ENCODE measurements around the gene STK39.

Gene STK39

GRCh38 chr2:168039881-168040280 is 207.5 kb downstream of the STK39 start:
- Histone ChIP-seq H3K36me3 (ENCODE audit: control insufficient read depth in 4 of 4, insufficient read depth in 4 of 4, low read length in 3 of 4) (peaks cover 0 to 8% (median 2%) of the 10 kb centered on the region in 4 experiments), H3K4me1 (ENCODE audit: control extremely low read depth in 1 of 4, control insufficient read depth in 4 of 4, insufficient read depth in 4 of 4, low read length in 3 of 4) (peaks cover 0 to 3% (median 0%) of the 10 kb centered on the region in 4 experiments), H3K27ac (ENCODE audit: insufficient read depth in 1 of 2, low read depth in 1 of 2, low read length in 2 of 2, poor library complexity in 1 of 2, severe bottlenecking in 2 of 2) (no peak overlapping the region), H3K27me3 (replicated peaks in 2 of 5; ENCODE audit: control insufficient read depth in 4 of 5, insufficient read depth in 5 of 5, low read length in 4 of 5) (no peaks in the 10 kb centered on the region), H3K4me3 (ENCODE audit: control insufficient read depth in 1 of 7, extremely low read depth in 1 of 7, insufficient read depth in 4 of 7, low read depth in 2 of 7, low read length in 6 of 7) (no peak overlapping the region), H3K9me3 (ENCODE audit: control extremely low read depth in 1 of 5, control insufficient read depth in 4 of 5, insufficient read depth in 2 of 5, low read depth in 1 of 5, low read length in 4 of 5) (no peaks in the 10 kb centered on the region)
- peak in 1 of 3 donors; percentile 13 for DNase-seq
- CTCF ChIA-PET = no interaction called here
- POLR2A ChIA-PET = no interaction called here
- WGBS (ENCODE audit: insufficient coverage) = no CpG with 5 or more reads among the region's 3 CpGs

DNA sequence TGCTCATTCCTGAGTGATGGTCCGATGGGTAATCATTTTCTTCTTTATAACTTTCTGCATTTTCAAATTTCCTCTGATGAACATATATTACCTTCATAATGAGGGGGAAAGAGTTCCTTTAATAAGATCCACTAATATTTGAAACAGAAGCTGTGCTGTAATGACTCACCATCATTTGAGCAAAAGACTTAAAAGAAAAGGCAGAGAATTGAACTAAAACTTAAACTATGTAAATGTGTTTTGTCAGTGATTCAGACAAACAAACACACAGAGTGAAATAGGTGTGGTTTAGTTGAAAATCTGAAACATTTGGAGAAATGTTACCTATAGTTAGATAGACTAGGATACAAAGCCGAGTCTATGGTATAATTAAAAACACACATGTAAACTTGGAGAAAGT is 209.6 kb downstream of the STK39 start:
- H3K27me3 ChIP-seq (replicated peaks in 2 of 5; ENCODE audit: control insufficient read depth in 4 of 5, insufficient read depth in 5 of 5, low read length in 4 of 5) = no peaks in the 10 kb centered on the region
- H3K4me1 ChIP-seq (ENCODE audit: control extremely low read depth in 1 of 4, control insufficient read depth in 4 of 4, insufficient read depth in 4 of 4, low read length in 3 of 4) = no peaks in the 10 kb centered on the region
- no peak overlapping the region for H3K27ac ChIP-seq (ENCODE audit: insufficient read depth in 1 of 2, low read depth in 1 of 2, low read length in 2 of 2, poor library complexity in 1 of 2, severe bottlenecking in 2 of 2)
- no peak for DNase-seq
- H3K36me3 ChIP-seq (ENCODE audit: control insufficient read depth in 4 of 4, insufficient read depth in 4 of 4, low read length in 3 of 4) = peaks cover 0 to 15% (median 7%) of the 10 kb centered on the region in 4 experiments
- no peak overlapping the region for H3K4me3 ChIP-seq (ENCODE audit: control insufficient read depth in 1 of 7, extremely low read depth in 1 of 7, insufficient read depth in 4 of 7, low read depth in 2 of 7, low read length in 6 of 7)
- ChIA-PET POLR2A (no interaction called here), CTCF (no interaction called here)
- no peaks in the 10 kb centered on the region for H3K9me3 ChIP-seq (ENCODE audit: control extremely low read depth in 1 of 5, control insufficient read depth in 4 of 5, insufficient read depth in 2 of 5, low read depth in 1 of 5, low read length in 4 of 5)
- no CpG with 5 or more reads among the region's 2 CpGs for WGBS (ENCODE audit: insufficient coverage)

DNA sequence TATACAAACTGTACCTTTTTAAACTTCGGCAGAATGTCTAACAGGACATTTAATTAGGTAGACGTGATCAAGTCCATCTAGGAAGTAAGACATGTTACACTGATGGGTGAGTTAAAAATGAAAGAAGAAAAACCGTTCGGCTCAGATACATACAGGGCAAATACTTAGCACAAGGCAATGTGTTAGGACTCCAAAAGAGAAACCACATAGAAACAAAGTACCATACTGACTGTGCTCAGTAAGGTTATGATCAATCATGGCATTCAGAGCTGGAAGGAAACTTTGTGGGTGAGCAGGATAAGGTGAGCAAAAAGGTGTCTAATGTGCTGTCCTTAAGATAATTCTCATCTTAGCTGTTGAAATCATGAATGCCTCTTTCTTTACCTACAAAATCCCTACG is 211.9 kb downstream of the STK39 start:
- H3K27me3 ChIP-seq (replicated peaks in 2 of 5; ENCODE audit: control insufficient read depth in 4 of 5, insufficient read depth in 5 of 5, low read length in 4 of 5) = no peaks in the 10 kb centered on the region
- DNase-seq = no peak
- 97% methylated on average over 4 of the region's 5 CpGs for WGBS (ENCODE audit: insufficient coverage)
- no peaks in the 10 kb centered on the region for H3K4me1 ChIP-seq (ENCODE audit: control extremely low read depth in 1 of 4, control insufficient read depth in 4 of 4, insufficient read depth in 4 of 4, low read length in 3 of 4)
- H3K27ac ChIP-seq (ENCODE audit: insufficient read depth in 1 of 2, low read depth in 1 of 2, low read length in 2 of 2, poor library complexity in 1 of 2, severe bottlenecking in 2 of 2) = no peak overlapping the region
- no peaks in the 10 kb centered on the region for H3K9me3 ChIP-seq (ENCODE audit: control extremely low read depth in 1 of 5, control insufficient read depth in 4 of 5, insufficient read depth in 2 of 5, low read depth in 1 of 5, low read length in 4 of 5)
- ChIA-PET CTCF (no interaction called here), POLR2A (no interaction called here)
- H3K36me3 ChIP-seq (ENCODE audit: control insufficient read depth in 4 of 4, insufficient read depth in 4 of 4, low read length in 3 of 4) = peaks cover 0 to 15% (median 6%) of the 10 kb centered on the region in 4 experiments
- H3K4me3 ChIP-seq (ENCODE audit: control insufficient read depth in 1 of 7, extremely low read depth in 1 of 7, insufficient read depth in 4 of 7, low read depth in 2 of 7, low read length in 6 of 7) = no peak overlapping the region

DNA sequence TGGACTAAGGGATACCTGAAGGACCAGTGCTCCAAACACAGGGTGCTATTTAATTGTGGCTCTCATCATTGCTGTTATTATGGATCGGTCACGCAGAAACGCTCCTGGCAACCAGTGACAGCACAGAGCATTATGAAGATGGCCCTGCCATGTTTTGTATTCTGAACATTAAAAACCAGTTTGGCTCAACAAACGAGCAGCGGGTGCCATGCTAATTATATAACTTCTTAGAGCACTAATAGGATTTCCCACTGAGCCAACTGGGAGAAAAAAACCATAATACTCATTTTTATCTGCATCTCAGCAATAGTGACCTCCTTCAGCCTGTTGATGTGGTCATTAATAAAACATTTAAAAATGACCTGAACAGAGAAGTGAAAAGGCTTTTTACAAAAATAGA is 212.8 kb downstream of the STK39 start:
- no peak for DNase-seq
- WGBS (ENCODE audit: insufficient coverage) = 100% methylated on average over 4 of the region's 5 CpGs
- H3K4me3 ChIP-seq (ENCODE audit: control insufficient read depth in 1 of 7, extremely low read depth in 1 of 7, insufficient read depth in 4 of 7, low read depth in 2 of 7, low read length in 6 of 7) = no peak overlapping the region
- no peak overlapping the region for H3K27ac ChIP-seq (ENCODE audit: insufficient read depth in 1 of 2, low read depth in 1 of 2, low read length in 2 of 2, poor library complexity in 1 of 2, severe bottlenecking in 2 of 2)
- no peaks in the 10 kb centered on the region for H3K27me3 ChIP-seq (replicated peaks in 2 of 5; ENCODE audit: control insufficient read depth in 4 of 5, insufficient read depth in 5 of 5, low read length in 4 of 5)
- CTCF ChIA-PET = no interaction called here
- no peaks in the 10 kb centered on the region for H3K4me1 ChIP-seq (ENCODE audit: control extremely low read depth in 1 of 4, control insufficient read depth in 4 of 4, insufficient read depth in 4 of 4, low read length in 3 of 4)
- POLR2A ChIA-PET = no interaction called here
- H3K36me3 ChIP-seq (ENCODE audit: control insufficient read depth in 4 of 4, insufficient read depth in 4 of 4, low read length in 3 of 4) = peaks cover 0 to 15% (median 6%) of the 10 kb centered on the region in 4 experiments
- H3K9me3 ChIP-seq (ENCODE audit: control extremely low read depth in 1 of 5, control insufficient read depth in 4 of 5, insufficient read depth in 2 of 5, low read depth in 1 of 5, low read length in 4 of 5) = no peaks in the 10 kb centered on the region

DNA sequence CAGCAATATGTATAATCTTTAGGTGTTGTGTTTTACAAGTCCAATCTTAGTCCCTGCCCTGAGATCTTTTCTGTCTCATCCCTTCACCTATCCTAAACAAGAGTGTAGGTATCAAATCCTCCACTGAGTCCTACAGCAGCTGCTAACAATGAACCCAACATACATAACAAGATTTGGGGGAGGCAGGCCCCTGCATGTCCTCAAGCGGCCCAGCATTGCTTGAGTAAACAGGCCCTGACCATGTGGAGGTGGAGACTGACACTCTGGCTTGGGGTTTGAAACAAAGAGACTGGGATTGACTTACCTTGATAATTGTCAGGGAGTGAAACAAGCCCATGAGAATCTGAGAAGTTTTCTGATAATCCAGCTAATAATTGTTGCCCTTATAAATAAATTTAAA is 213.4 kb downstream of the STK39 start:
- H3K9me3 ChIP-seq (ENCODE audit: control extremely low read depth in 1 of 5, control insufficient read depth in 4 of 5, insufficient read depth in 2 of 5, low read depth in 1 of 5, low read length in 4 of 5) = no peaks in the 10 kb centered on the region
- POLR2A ChIA-PET = no interaction called here
- no peaks in the 10 kb centered on the region for H3K4me1 ChIP-seq (ENCODE audit: control extremely low read depth in 1 of 4, control insufficient read depth in 4 of 4, insufficient read depth in 4 of 4, low read length in 3 of 4)
- no peak overlapping the region for H3K27ac ChIP-seq (ENCODE audit: insufficient read depth in 1 of 2, low read depth in 1 of 2, low read length in 2 of 2, poor library complexity in 1 of 2, severe bottlenecking in 2 of 2)
- no CpG with 5 or more reads among the region's 1 CpG for WGBS (ENCODE audit: insufficient coverage)
- no peak overlapping the region for H3K4me3 ChIP-seq (ENCODE audit: control insufficient read depth in 1 of 7, extremely low read depth in 1 of 7, insufficient read depth in 4 of 7, low read depth in 2 of 7, low read length in 6 of 7)
- DNase-seq = no peak
- CTCF ChIA-PET = no interaction called here
- no peaks in the 10 kb centered on the region for H3K27me3 ChIP-seq (replicated peaks in 2 of 5; ENCODE audit: control insufficient read depth in 4 of 5, insufficient read depth in 5 of 5, low read length in 4 of 5)
- H3K36me3 ChIP-seq (ENCODE audit: control insufficient read depth in 4 of 4, insufficient read depth in 4 of 4, low read length in 3 of 4) = peaks cover 0 to 15% (median 6%) of the 10 kb centered on the region in 4 experiments

GRCh38 chr2:168032091-168032490 is 215.3 kb downstream of the STK39 start:
- Histone ChIP-seq H3K27ac (ENCODE audit: insufficient read depth in 1 of 2, low read depth in 1 of 2, low read length in 2 of 2, poor library complexity in 1 of 2, severe bottlenecking in 2 of 2) (no peak overlapping the region), H3K4me1 (ENCODE audit: control extremely low read depth in 1 of 4, control insufficient read depth in 4 of 4, insufficient read depth in 4 of 4, low read length in 3 of 4) (no peaks in the 10 kb centered on the region), H3K9me3 (ENCODE audit: control extremely low read depth in 1 of 5, control insufficient read depth in 4 of 5, insufficient read depth in 2 of 5, low read depth in 1 of 5, low read length in 4 of 5) (no peaks in the 10 kb centered on the region), H3K27me3 (replicated peaks in 2 of 5; ENCODE audit: control insufficient read depth in 4 of 5, insufficient read depth in 5 of 5, low read length in 4 of 5) (no peaks in the 10 kb centered on the region), H3K36me3 (ENCODE audit: control insufficient read depth in 4 of 4, insufficient read depth in 4 of 4, low read length in 3 of 4) (peaks cover 0 to 18% (median 5%) of the 10 kb centered on the region in 4 experiments), H3K4me3 (ENCODE audit: control insufficient read depth in 1 of 7, extremely low read depth in 1 of 7, insufficient read depth in 4 of 7, low read depth in 2 of 7, low read length in 6 of 7) (no peak overlapping the region)
- ChIA-PET POLR2A (interaction anchor here (0.6 kb wide), 1 partner anchor 50 kb away, joined by 3 read pairs; no protein-coding TSS in a partner anchor), CTCF (interaction anchor here (1.4 kb wide), 1 partner anchor 10 kb away, joined by 3 read pairs; no protein-coding TSS in a partner anchor)
- no peak for DNase-seq
- 100% methylated on average over 3 of the region's 3 CpGs for WGBS (ENCODE audit: insufficient coverage)

DNA sequence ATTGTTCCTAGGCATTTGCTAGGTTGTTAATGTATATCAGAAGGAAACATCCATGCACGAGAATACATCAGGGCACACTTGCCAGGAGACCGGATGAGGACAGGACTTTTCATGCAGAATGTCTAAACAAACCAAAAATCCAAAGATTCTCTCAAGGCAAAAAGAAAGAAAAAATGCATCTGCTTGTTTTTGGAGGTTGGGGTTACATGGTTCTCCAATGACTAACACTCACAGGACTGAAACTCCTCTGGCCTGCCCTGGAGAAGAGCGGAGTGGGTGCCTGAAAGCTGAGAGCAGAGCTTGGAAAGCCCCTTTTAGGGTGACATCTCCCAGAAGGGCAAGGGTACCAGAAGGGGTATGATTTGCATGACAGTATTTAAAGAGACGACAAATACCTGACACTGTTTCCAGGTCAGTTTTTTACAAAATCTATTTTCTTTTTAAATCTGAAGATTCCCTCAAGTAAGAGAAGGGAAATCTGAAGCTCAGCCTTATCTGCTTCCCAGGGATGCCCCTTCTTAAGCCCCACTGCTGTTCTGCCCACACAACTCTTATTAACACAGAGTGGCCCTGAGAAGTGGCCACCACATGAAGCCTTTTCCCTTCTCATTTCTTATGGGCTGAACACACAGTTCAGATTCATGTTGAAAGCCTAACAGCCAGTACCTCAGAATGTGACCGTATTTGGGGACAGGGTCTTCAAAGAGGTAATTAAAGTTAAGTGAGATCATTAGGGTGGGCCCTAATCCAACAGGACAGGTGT is 216.4 kb downstream of the STK39 start:
- ChIA-PET CTCF (no interaction called here), POLR2A (no interaction called here)
- Histone ChIP-seq H3K4me3 (ENCODE audit: control insufficient read depth in 1 of 7, extremely low read depth in 1 of 7, insufficient read depth in 4 of 7, low read depth in 2 of 7, low read length in 6 of 7) (no peak overlapping the region), H3K36me3 (ENCODE audit: control insufficient read depth in 4 of 4, insufficient read depth in 4 of 4, low read length in 3 of 4) (peaks cover 0 to 18% (median 5%) of the 10 kb centered on the region in 4 experiments), H3K27me3 (replicated peaks in 2 of 5; ENCODE audit: control insufficient read depth in 4 of 5, insufficient read depth in 5 of 5, low read length in 4 of 5) (no peaks in the 10 kb centered on the region), H3K4me1 (ENCODE audit: control extremely low read depth in 1 of 4, control insufficient read depth in 4 of 4, insufficient read depth in 4 of 4, low read length in 3 of 4) (peaks cover 0 to 3% (median under 1%) of the 10 kb centered on the region in 4 experiments), H3K9me3 (ENCODE audit: control extremely low read depth in 1 of 5, control insufficient read depth in 4 of 5, insufficient read depth in 2 of 5, low read depth in 1 of 5, low read length in 4 of 5) (no peaks in the 10 kb centered on the region), H3K27ac (ENCODE audit: insufficient read depth in 1 of 2, low read depth in 1 of 2, low read length in 2 of 2, poor library complexity in 1 of 2, severe bottlenecking in 2 of 2) (no peak overlapping the region)
- 100% methylated on average over 1 of the region's 5 CpGs for WGBS (ENCODE audit: insufficient coverage)
- DNase-seq = no peak

Measured in common myeloid progenitor, CD34-positive (primary cell).